H1 (cell line): ENCODE data around the gene HOXD12. TPM values are rescaled to one million over a fixed set of nuclear protein-coding genes. Genes with fewer than 3 reads are reported as not detected.

ENCODE experiments used
- microRNA counts: library from miRNA; unstranded; fragments of <30 nt; microRNA quantifications from one replicate; lab custom pipeline; 2015
- microRNA-seq, 2 experiments: library from miRNA; unstranded; fragments of <30 nt; microRNA quantifications; one replicate each; pipeline versions ENCODE4 to v1.2.0, GENCODE V29; 2016 to 2020; ENCODE audit warnings: borderline microRNAs expressed in 2 of 2, borderline number of aligned reads in 2 of 2, borderline replicate concordance in 1 of 2
- polyA plus RNA-seq, 7 experiments: library from polyadenylated mRNA; depleted of rRNA in 3 of 7; stranded (reverse) in 5 of 7; unstranded in 2 of 7; fragments of >200 nt in 5 of 7; fragments of 200-250 nt in 2 of 7; gene quantifications; 1 replicate in 5 of 7; 2 replicates in 1 of 7; 4 replicates in 1 of 7; pipeline versions ENCODE4 v1.2.1 to v1.2.3, GENCODE V29; 2011 to 2013; ENCODE audit warnings: missing spikeins in 2 of 7, mixed read lengths in 2 of 7
- small RNA-seq: library from polyadenylated mRNA; stranded (forward); fragments of <200 nt; extraction: miRNeasy Mini kit (QIAGEN cat#:217004); gene quantifications from one replicate; pipeline ENCODE3, GENCODE V24; 2013; ENCODE audit not compliant: insufficient read depth
- total RNA-seq: library from RNA; stranded (reverse); fragmentation: NEBNext Ultra II Directional; extraction: Animal tissue kit (Norgen Biotek cat#: 25700); gene quantifications from 2 replicates; pipeline ENCODE4 v1.2.1, GENCODE V29; 2021

Gene HOXD12
- total and polyA plus RNA-seq, 2 of the 8 experiments (the other 6 are each of a cell fraction or from before 2014, with no cell fraction given) = not detected

MicroRNAs within 50 kb of the gene (microRNA counts, 767-probe panel; counts per million panel counts)
- 879 counts per million, percentile 95 among the panel's probes with 10 or more counts for microRNA hsa-miR-10b-5p (lab: Ali Mortazavi, UCI)

Small RNAs within 50 kb of the gene (microRNA-seq; reads per million reads assigned to microRNA genes)
- gene MIR10B = 2.3 to 16.2 reads per million in 2 experiments

Small RNAs within 50 kb of the gene (small RNA-seq; reads per million reads assigned to genes)
- gene MIR10B = 353 reads per million, percentile 99 among the genes with 10 or more reads in this experiment

Other genes with a start within 250 kb of the HOXD12 start
- gene LNPK, start 97.5 kb upstream of the HOXD12 start, total RNA-seq = 10.3 and 11.8 TPM in 2 replicates
- gene LNPK, start 97.5 kb upstream of the HOXD12 start, polyA plus RNA-seq (2011; rRNA removed) = 2.2 and 3.1 TPM in 2 replicates
- not detected in 2 replicates for gene EVX2, start 15.8 kb upstream of the HOXD12 start, total RNA-seq
- gene EVX2, start 15.8 kb upstream of the HOXD12 start, polyA plus RNA-seq (2011; rRNA removed) = not detected in 2 replicates
- gene HOXD13, start 7.1 kb upstream of the HOXD12 start, total RNA-seq = not detected in 2 replicates
- not detected in 2 replicates for gene HOXD13, start 7.1 kb upstream of the HOXD12 start, polyA plus RNA-seq (2011; rRNA removed)
- gene HOXD11, start 7.5 kb downstream of the HOXD12 start, total RNA-seq = not detected in 2 replicates
- not detected in 2 replicates for gene HOXD11, start 7.5 kb downstream of the HOXD12 start, polyA plus RNA-seq (2011; rRNA removed)
- gene HOXD10, start 17.0 kb downstream of the HOXD12 start, total RNA-seq = not detected in 2 replicates
- gene HOXD10, start 17.0 kb downstream of the HOXD12 start, polyA plus RNA-seq (2011; rRNA removed) = not detected in 2 replicates
- not detected in 2 replicates for gene HOXD9, start 22.9 kb downstream of the HOXD12 start, total RNA-seq
- not detected in 2 replicates for gene HOXD9, start 22.9 kb downstream of the HOXD12 start, polyA plus RNA-seq (2011; rRNA removed)
- gene HOXD8, start 29.9 kb downstream of the HOXD12 start, total RNA-seq = not detected in 2 replicates
- gene HOXD8, start 29.9 kb downstream of the HOXD12 start, polyA plus RNA-seq (2011; rRNA removed) = not detected in 2 replicates
- gene HOXD4, start 51.8 kb downstream of the HOXD12 start, total RNA-seq = not detected in 2 replicates
- not detected in 2 replicates for gene HOXD4, start 51.8 kb downstream of the HOXD12 start, polyA plus RNA-seq (2011; rRNA removed)
- gene HOXD3, start 57.5 kb downstream of the HOXD12 start, total RNA-seq = not detected in 2 replicates
- gene HOXD3, start 57.5 kb downstream of the HOXD12 start, polyA plus RNA-seq (2011; rRNA removed) = not detected in 2 replicates
- not detected in 2 replicates for gene HOXD1, start 88.9 kb downstream of the HOXD12 start, total RNA-seq
- gene HOXD1, start 88.9 kb downstream of the HOXD12 start, polyA plus RNA-seq (2011; rRNA removed) = 0.03 TPM in 1 of 2 replicates, not detected in the other
- 32.9 and 33.5 TPM in 2 replicates for gene MTX2, start 169.6 kb downstream of the HOXD12 start, total RNA-seq
- gene MTX2, start 169.6 kb downstream of the HOXD12 start, polyA plus RNA-seq (2011; rRNA removed) = 17.8 and 38.3 TPM in 2 replicates